ENCODE data around the gene FAM25G.

Gene FAM25G

GRCh38 chr10:47449102-47449978, 42.2 kb downstream of the FAM25G start:
- no peak for DNase-seq (ENCODE audit: low spot score)

GRCh38 chr10:47447705-47448104, 43.8 kb downstream of the FAM25G start:
- DNase-seq (ENCODE audit: low spot score): peak; percentile 53

- DNase-seq (ENCODE audit: low spot score): no peak
These were observed 44.3 kb downstream of the FAM25G start for GRCh38 chr10:47447209-47447608.

GRCh38 chr10:47445720-47446119, 45.8 kb downstream of the FAM25G start:
- DNase-seq (ENCODE audit: low spot score): no peak

- DNase-seq (ENCODE audit: low spot score): peak; percentile 58
These were observed 47.5 kb downstream of the FAM25G start for GRCh38 chr10:47444047-47444446.

- DNase-seq (ENCODE audit: low spot score): no peak
These were observed 48.4 kb downstream of the FAM25G start for GRCh38 chr10:47443145-47443544.

- no peak for DNase-seq (ENCODE audit: low spot score)
These were observed 49.1 kb downstream of the FAM25G start for GRCh38 chr10:47442351-47442750.

GRCh38 chr10:47441938-47442337, 49.6 kb downstream of the FAM25G start:
- no peak for DNase-seq (ENCODE audit: low spot score)

GRCh38 chr10:47440207-47440606, 51.3 kb downstream of the FAM25G start:
- DNase-seq (ENCODE audit: low spot score): no peak

- DNase-seq (ENCODE audit: low spot score): no peak
These were observed 52.5 kb downstream of the FAM25G start for GRCh38 chr10:47438857-47439474.
